Stimulated activated CD4-positive, alpha-beta T cell treated with anti-CD3 and anti-CD28 coated beads, Interleukin-4, amount 100 ng/mL, for 24 hours (primary cell): Measurements from ENCODE around the gene GCSAML.

Experiments
- DNase-seq: peaks from one replicate; pipeline ENCODE4 v3.0.0-alpha.2; 2020

GCSAML gene

DNA sequence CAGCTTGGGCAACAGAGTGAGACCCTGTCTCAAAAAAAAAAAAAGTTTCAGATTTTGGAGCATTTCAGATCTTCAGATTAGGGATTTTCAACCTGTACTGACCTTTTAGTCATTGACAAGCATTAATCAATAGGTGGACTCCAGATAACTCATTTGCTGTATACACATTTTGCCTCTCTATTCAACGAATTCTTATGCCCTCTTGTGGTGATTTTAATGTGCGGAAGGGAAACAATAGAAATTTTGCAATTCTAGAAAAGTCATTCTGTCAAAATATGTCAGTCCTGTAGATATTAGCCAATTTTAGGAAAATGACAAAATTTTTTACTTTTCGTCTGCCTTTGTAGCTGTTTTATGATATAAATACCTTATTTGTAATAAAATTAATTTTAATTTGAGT is 27.6 kb downstream of the GCSAML start:
- DNase-seq: no peak

DNA sequence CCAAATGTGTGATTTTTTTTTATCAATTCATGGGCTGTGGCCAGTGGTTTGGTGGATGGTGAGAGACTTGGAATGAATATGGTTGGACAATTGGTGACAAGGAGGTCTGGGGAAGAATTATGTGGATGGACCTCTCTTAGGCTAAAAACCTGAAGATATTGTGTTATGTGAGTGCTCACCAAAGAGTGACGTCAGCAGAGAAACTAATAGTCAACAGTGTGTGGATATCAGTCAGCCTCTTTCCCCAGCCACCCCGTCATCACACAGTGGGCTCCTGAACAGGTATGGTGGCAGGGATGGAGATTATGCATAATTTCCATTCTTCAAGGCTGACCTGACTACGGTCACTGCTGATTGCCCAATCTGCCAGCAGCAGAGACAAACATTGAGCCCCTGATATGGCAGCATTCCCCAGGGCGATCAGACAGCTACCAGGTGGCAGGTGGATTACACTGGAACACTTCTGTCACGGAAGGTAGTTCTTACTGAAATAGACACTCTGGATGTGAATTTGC is 30.1 kb downstream of the GCSAML start:
- DNase-seq: no peak

DNA sequence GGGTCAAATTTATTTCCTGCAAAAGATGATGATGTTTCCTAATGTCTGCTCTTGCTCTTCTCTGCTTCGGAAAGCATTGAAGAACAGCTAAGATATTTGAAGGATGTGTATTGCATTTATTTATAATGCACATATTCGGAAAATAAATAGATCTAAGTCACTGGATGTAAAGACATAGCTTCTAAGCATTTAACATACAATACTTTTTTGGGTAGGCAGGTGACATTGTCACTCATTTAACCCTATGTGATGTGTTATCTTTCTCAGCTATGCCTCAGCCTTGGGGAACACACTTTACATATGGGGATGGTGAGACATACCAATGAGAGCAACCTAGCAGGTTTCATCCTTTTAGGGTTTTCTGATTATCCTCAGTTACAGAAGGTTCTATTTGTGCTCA is 39.1 kb downstream of the GCSAML start, which contains the start of gene OR2G2:
Gene OR2G2 (plus strand): TSS at position 301 of the 400 bp plus-strand sequence. CDS start 0 bp downstream, at position 301.
- no peak for DNase-seq

DNA sequence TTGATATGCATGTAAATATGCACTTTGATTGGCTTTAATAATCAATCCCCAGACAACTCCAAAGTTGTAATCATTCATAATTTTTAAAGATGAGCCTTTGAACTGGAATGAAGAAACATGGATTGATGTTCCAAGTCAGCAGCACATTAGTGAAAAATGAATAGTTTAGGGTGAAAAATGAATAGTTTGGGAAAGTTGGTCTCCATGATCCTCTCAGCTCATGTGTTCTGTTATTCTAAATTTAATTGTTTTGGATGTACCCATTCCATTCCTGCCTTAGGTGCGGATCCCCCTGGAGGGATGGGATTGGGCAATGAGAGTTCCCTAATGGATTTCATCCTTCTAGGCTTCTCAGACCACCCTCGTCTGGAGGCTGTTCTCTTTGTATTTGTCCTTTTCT is 56.4 kb downstream of the GCSAML start, which contains the start of gene OR2G3:
Gene OR2G3 (plus strand): TSS at position 301 of the 400 bp plus-strand sequence. CDS start 0 bp downstream, at position 301.
- no peak for DNase-seq

DNA sequence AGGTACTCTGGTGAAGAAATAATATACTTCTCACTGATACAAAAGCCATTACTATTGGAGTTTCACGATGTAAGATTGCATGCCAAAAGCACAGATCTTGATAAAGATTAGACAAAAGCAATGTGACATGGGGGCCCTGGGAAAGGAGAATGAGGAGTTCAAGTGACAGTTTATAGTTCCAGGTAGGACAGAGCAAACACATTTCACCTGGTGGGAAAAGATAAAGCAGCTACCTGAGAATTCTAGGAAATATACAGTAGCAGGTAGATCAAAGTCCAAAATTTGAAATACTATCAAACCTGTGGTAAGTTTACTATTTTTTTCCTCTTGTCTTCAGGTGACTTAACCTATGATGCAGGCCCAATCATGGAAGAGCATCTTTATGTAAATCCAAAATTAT is 64.5 kb downstream of the GCSAML start:
- DNase-seq: no peak

DNA sequence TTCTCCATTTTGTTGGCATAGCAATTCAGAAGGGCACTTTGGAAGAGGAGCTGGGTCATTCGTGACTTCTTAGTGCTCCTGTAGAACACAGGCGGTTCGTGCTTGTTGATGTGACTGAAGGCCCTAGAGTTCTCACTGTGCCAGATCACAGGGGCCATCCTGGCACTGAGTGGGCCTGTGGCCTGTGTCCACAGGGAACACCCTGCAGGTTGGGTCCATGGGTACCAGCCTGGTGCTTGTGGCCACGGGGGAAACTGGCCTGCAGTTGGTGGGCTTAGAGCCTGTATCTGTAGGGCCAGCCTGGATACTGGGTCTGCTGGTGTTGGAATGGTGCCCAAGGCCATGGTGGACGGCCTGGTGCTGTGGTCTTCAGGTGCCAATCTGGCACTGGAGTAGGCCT is 65.7 kb downstream of the GCSAML start:
- DNase-seq: no peak
